Measurements from ENCODE around the gene FCHO1.

GRCh38 chr19:17755977-17756670, 4.8 kb downstream of the FCHO1 start:
- no peak for TF ChIP-seq POLR2A (IDR thresholded peaks at IDR 0.05)
- TF ChIP-seq EP300 (IDR thresholded peaks at IDR 0.05), result no peak

All from tibial nerve (tissue), 3 donors.